NB4 (cell line): ENCODE measurements around the gene BRMS1L.

Source experiments
- POLR2A ChIP-seq: IDR thresholded peaks from 2 replicates; pipeline ENCODE4 v1.6.1; 2011; ENCODE audit warnings: mild to moderate bottlenecking; ENCODE audit not compliant: insufficient read length; ENCODE audit errors: extremely low read depth
- TF ChIP-seq, protein P1 (sequence below): IDR thresholded peaks from one replicate; pipeline ENCODE4 v1.5.1; 2012; ENCODE audit warnings: low read depth, low read length

DNA sequence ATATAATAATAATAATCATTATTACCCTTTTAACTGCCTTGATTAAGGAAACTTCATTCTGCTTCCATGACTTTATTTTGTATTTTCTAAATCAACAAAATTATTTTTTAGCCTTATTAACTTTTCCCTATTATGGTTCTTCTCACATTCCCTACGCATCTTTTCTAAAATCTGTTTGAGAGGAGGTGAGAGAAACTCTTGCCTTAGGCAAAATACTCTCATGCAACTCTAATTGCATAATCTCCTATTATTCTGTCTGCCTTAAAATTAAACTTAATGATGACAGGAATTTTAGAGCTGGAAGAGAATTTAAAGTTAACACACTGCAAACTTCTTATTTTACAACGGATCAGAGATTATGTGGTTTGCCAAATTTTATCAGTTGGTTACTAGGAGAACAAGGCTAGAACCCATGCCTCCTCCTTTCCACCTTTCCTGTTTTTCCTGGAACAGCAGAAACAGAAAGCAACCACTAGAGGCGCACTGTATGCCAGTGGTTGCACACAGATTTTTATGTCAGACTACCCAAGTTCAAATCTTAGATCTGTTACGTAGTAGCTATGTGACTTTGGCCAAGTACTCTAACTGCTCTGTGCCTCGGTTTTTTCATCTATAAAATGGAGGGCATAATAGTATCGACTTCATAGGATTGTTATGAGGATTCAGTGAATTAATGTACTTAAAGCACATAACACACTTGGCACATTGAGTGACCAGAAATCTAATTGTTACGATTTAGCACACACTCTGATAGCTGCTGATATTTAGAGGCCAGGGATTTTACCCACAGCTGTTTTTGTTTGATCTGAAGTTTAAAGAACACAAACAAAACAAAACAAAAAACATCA is 4.3 kb upstream of the BRMS1L start:
- TF ChIP-seq, protein P1, sequence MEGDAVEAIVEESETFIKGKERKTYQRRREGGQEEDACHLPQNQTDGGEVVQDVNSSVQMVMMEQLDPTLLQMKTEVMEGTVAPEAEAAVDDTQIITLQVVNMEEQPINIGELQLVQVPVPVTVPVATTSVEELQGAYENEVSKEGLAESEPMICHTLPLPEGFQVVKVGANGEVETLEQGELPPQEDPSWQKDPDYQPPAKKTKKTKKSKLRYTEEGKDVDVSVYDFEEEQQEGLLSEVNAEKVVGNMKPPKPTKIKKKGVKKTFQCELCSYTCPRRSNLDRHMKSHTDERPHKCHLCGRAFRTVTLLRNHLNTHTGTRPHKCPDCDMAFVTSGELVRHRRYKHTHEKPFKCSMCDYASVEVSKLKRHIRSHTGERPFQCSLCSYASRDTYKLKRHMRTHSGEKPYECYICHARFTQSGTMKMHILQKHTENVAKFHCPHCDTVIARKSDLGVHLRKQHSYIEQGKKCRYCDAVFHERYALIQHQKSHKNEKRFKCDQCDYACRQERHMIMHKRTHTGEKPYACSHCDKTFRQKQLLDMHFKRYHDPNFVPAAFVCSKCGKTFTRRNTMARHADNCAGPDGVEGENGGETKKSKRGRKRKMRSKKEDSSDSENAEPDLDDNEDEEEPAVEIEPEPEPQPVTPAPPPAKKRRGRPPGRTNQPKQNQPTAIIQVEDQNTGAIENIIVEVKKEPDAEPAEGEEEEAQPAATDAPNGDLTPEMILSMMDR, result peak; percentile 96
- TF ChIP-seq POLR2A, result no peak
